BJ (cell line): ENCODE results near the gene KLHL8. TPM values are rescaled to one million over a fixed set of nuclear protein-coding genes. Genes with fewer than 3 reads are reported as not detected.

Experiments
- CTCF ChIA-PET: fragments of 350-600 bp; formaldehyde crosslinking; extraction: SDS; loops from one replicate; lab custom pipeline; 2021; ENCODE audit warnings: antibody characterized with exemption, inconsistent platforms; lab: Yijun Ruan, JAX
- POLR2A ChIA-PET: fragments of 300-600 bp; sonication (Branson Sonifier 250); formaldehyde crosslinking; extraction: SDS; loops from one replicate; lab custom pipeline; 2021; ENCODE audit warnings: antibody characterized with exemption; lab: Charles Lee
- DNase-seq: peaks from one replicate; pipeline ENCODE4 v3.0.0-alpha.2; 2011; ENCODE audit warnings: low read depth
- H3K27me3 ChIP-seq: 2 replicates; pipeline ENCODE4 v1.6.0; 2011; ENCODE audit warnings: low read length; ENCODE audit not compliant: control insufficient read depth, insufficient read depth
- H3K36me3 ChIP-seq: 2 replicates; pipeline ENCODE4 v1.5.1; 2011; ENCODE audit warnings: low read length; ENCODE audit not compliant: control insufficient read depth, insufficient read depth
- H3K4me3 ChIP-seq: 2 replicates; pipeline ENCODE4 v1.5.1; 2011; ENCODE audit warnings: low read depth, mild to moderate bottlenecking, control low read depth, low read length
- polyA plus RNA-seq: library from polyadenylated mRNA; depleted of rRNA; stranded (reverse); fragments of >200 nt; gene quantifications from 2 replicates; pipeline ENCODE4 v1.2.3, GENCODE V29; 2011
- TF ChIP-seq, protein P1 (sequence below): IDR thresholded peaks from 2 replicates; pipeline ENCODE4 v1.5.1; 2011; ENCODE audit warnings: low read depth, mild to moderate bottlenecking, control low read depth, inconsistent platforms, low read length, moderate library complexity; ENCODE audit not compliant: insufficient read depth

Gene KLHL8
- polyA plus RNA-seq, 1 experiment = 1.7 TPM

- no peak for DNase-seq
- Histone ChIP-seq H3K27me3 (no peaks in the 10 kb centered on the region), H3K36me3 (no peaks in the 10 kb centered on the region), H3K4me3 (no peak overlapping the region)
- ChIA-PET POLR2A (no interaction called here), CTCF (interaction anchor here (1.0 to 5.3 kb wide), 2 partner anchors 14 to 88 kb away, joined by 3 to 27 read pairs; no protein-coding TSS in a partner anchor)
- TF ChIP-seq, protein P1, sequence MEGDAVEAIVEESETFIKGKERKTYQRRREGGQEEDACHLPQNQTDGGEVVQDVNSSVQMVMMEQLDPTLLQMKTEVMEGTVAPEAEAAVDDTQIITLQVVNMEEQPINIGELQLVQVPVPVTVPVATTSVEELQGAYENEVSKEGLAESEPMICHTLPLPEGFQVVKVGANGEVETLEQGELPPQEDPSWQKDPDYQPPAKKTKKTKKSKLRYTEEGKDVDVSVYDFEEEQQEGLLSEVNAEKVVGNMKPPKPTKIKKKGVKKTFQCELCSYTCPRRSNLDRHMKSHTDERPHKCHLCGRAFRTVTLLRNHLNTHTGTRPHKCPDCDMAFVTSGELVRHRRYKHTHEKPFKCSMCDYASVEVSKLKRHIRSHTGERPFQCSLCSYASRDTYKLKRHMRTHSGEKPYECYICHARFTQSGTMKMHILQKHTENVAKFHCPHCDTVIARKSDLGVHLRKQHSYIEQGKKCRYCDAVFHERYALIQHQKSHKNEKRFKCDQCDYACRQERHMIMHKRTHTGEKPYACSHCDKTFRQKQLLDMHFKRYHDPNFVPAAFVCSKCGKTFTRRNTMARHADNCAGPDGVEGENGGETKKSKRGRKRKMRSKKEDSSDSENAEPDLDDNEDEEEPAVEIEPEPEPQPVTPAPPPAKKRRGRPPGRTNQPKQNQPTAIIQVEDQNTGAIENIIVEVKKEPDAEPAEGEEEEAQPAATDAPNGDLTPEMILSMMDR = no peak
Measured at GRCh38 chr4:87239821-87240220, 19.4 kb upstream of the KLHL8 start.

DNA sequence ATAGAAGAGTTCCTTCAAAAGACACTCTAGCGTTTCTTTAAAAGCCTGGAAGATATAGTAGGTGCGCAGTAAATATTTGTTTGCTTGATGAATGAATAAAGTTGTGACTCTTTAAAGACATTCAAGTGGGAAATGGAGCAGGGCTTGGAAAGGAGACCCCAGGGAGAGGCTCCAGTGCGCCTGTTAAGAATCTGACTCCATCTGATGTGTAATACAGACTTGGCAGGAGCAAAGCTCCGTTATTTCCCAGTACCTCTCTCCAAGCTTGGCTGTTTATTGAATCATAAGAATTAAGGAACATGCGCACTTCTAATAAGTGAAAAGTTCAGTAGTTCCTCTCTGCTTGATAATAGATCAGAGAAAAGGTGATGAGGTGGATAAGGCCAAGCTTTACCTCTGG lies 18.8 kb upstream of the KLHL8 start:
- no peaks in the 10 kb centered on the region for H3K36me3 ChIP-seq
- no peaks in the 10 kb centered on the region for H3K27me3 ChIP-seq
- DNase-seq = no peak
- H3K4me3 ChIP-seq = no peak overlapping the region
- ChIA-PET POLR2A (no interaction called here), CTCF (interaction anchor here (0.9 to 5.3 kb wide), 3 partner anchors 11 to 88 kb away, joined by 3 to 27 read pairs (median 3); no protein-coding TSS in a partner anchor)
- TF ChIP-seq, protein P1 = no peak

- TF ChIP-seq, protein P1 = no peak
- POLR2A ChIA-PET = no interaction called here
- CTCF ChIA-PET = interaction anchor here (0.9 to 5.3 kb wide), 3 partner anchors 18 to 741 kb away, joined by 3 to 27 read pairs (median 9); no protein-coding TSS in a partner anchor
- H3K27me3 ChIP-seq = no peaks in the 10 kb centered on the region
- no peaks in the 10 kb centered on the region for H3K36me3 ChIP-seq
- H3K4me3 ChIP-seq = no peak overlapping the region
- DNase-seq = no peak
Measured at GRCh38 chr4:87236861-87237260, 16.4 kb upstream of the KLHL8 start.

GRCh38 chr4:87235020-87235671 lies 14.7 kb upstream of the KLHL8 start:
- Histone ChIP-seq H3K4me3 (no peak overlapping the region; the same call in 1 of the 2 replicates), H3K36me3 (no peaks in the 10 kb centered on the region), H3K27me3 (no peaks in the 10 kb centered on the region; the same call in 1 of the 2 replicates)
- TF ChIP-seq, protein P1 = no peak
- ChIA-PET POLR2A (no interaction called here), CTCF (interaction anchor here (0.6 to 2.3 kb wide), 14 partner anchors 8 to 332 kb away, joined by 3 to 15 read pairs (median 4); partner anchors contain the start of gene KLHL8)
- DNase-seq = no peak

DNA sequence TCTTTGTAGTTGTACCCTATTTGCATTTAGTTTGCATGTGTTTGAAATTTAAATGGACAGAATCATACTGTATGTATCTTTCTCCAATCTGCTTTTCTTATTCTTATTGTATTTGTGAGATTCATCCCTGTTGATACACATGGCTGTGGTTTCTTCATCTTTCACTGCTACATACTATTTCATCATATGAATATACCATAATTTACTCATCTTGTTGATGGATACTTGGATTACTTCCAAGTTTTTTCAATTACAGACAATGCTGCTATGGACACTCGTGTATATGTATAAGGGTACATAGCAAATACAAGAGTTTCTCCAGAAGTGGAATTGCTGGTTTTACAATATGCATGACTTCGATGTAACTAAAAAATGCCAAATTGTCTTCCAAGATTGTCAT lies 11.8 kb upstream of the KLHL8 start:
- POLR2A ChIA-PET = no interaction called here
- no peak for DNase-seq
- Histone ChIP-seq H3K4me3 (no peak overlapping the region), H3K36me3 (no peaks in the 10 kb centered on the region), H3K27me3 (peaks cover 2% of the 10 kb centered on the region)
- CTCF ChIA-PET = no interaction called here
- TF ChIP-seq, protein P1 = no peak
